Caco-2 (cell line): ENCODE results near the gene TIMP4. TPM values are rescaled to one million over a fixed set of nuclear protein-coding genes. Genes with fewer than 3 reads are reported as not detected.

Source experiments
- BruUV-seq: library from RNA; stranded (reverse); fragments of 400-500 nt; replicated peaks from 2 replicates; lab custom pipeline; 2021; lab: Mats Ljungman, UMichigan
- CTCF ChIA-PET: fragments of 300-600 bp; sonication (Branson Sonifier 250); formaldehyde crosslinking; loops from one replicate; lab custom pipeline; 2022; ENCODE audit warnings: antibody characterized with exemption; lab: Charles Lee
- POLR2A ChIA-PET: fragments of 300-600 bp; sonication (Branson Sonifier 250); formaldehyde crosslinking; loops from one replicate; lab custom pipeline; 2022; ENCODE audit warnings: antibody characterized with exemption; lab: Charles Lee
- DNase-seq, 2 experiments: peaks; one replicate each; pipeline versions ENCODE4 v3.0.0 to v3.0.0-alpha.2; 2020 to 2022
- H3K27me3 ChIP-seq: replicated peaks from 2 replicates; pipeline ENCODE4 v1.6.0; 2011; ENCODE audit warnings: low read length; ENCODE audit not compliant: control insufficient read depth, insufficient read depth
- H3K36me3 ChIP-seq: 2 replicates; pipeline ENCODE4 v1.5.1; 2011; ENCODE audit warnings: low read length; ENCODE audit not compliant: control insufficient read depth, insufficient read depth
- H3K4me1 ChIP-seq: fragments of 250-450 bp; sonication (Bioruptor Pico); 2 replicates; pipeline ENCODE4 v1.5.1; 2020; ENCODE audit warnings: mild to moderate bottlenecking
- H3K4me3 ChIP-seq: 2 replicates; pipeline ENCODE4 v1.5.1; 2011; ENCODE audit warnings: low read depth, mild to moderate bottlenecking, control low read depth, low read length
- H3K9me3 ChIP-seq: fragments of 250-450 bp; sonication (Bioruptor Pico); 2 replicates; pipeline ENCODE4 v1.5.1; 2020; ENCODE audit warnings: mild to moderate bottlenecking, moderate library complexity
- H3K27ac Mint-ChIP-seq: one replicate; pipeline ENCODE4 v1.8.0; 2022; ENCODE audit warnings: mixed read lengths; ENCODE audit not compliant: unreplicated experiment
- H3K27me3 Mint-ChIP-seq: one replicate; pipeline ENCODE4 v1.8.0; 2022; ENCODE audit warnings: mixed read lengths; ENCODE audit not compliant: insufficient read depth, unreplicated experiment
- H3K36me3 Mint-ChIP-seq: one replicate; pipeline ENCODE4 v1.8.0; 2022; ENCODE audit warnings: mild to moderate bottlenecking, mixed read lengths; ENCODE audit not compliant: insufficient read depth, unreplicated experiment
- H3K4me1 Mint-ChIP-seq: one replicate; pipeline ENCODE4 v1.8.0; 2022; ENCODE audit warnings: low read depth, mixed read lengths; ENCODE audit not compliant: unreplicated experiment
- H3K4me3 Mint-ChIP-seq: one replicate; pipeline ENCODE4 v1.8.0; 2022; ENCODE audit warnings: mild to moderate bottlenecking, moderate library complexity, mixed read lengths; ENCODE audit not compliant: unreplicated experiment
- H3K9me3 Mint-ChIP-seq: one replicate; pipeline ENCODE4 v1.8.0; 2022; ENCODE audit warnings: mixed read lengths; ENCODE audit not compliant: unreplicated experiment
- CTCF ChIP-seq, 2 experiments: fragments of 200-600 bp in 1 of 2; IDR thresholded peaks; 1 replicate in 1 of 2; 2 replicates in 1 of 2; pipeline versions ENCODE4 v1.5.1 to v1.8.0; 2011 to 2022; ENCODE audit warnings: antibody characterized with exemption in 1 of 2, control low read depth in 1 of 2, inconsistent platforms in 1 of 2, low read depth in 1 of 2, low read length in 1 of 2, mild to moderate bottlenecking in 1 of 2, moderate library complexity in 1 of 2; ENCODE audit not compliant: insufficient read depth in 1 of 2, severe bottlenecking in 1 of 2, unreplicated experiment in 1 of 2
- intact Hi-C: fragments of 100-400 bp; cut with micrococcal nuclease; formaldehyde crosslinking; loops from one replicate; pipeline ENCODE4 v1.10.0; 2022; ENCODE audit not compliant: unreplicated experiment
- total RNA-seq: library from RNA; stranded (reverse); gene quantifications from 2 replicates; pipeline ENCODE4 v1.2.3, GENCODE V29; 2022

TIMP4 gene
- total RNA-seq, 1 experiment from 2014 or later, result 1.4 TPM

GRCh38 chr3:12155828-12156227, 2.9 kb downstream of the TIMP4 start:
- peak in 1 of 2 experiments; percentile 41 for DNase-seq
- Mint-ChIP-seq H3K4me1 (peaks cover 11% of the 10 kb centered on the region), H3K36me3 (peaks cover under 1% of the 10 kb centered on the region), H3K4me3 (no peak overlapping the region), H3K27me3 (no peaks in the 10 kb centered on the region), H3K27ac (no peak overlapping the region), H3K9me3 (no peaks in the 10 kb centered on the region)
- H3K27me3 ChIP-seq, result no peaks in the 10 kb centered on the region
- no peak for TF ChIP-seq CTCF (IDR thresholded peaks at IDR 0.05; ENCODE audit: insufficient read depth in 1 of 2, low read depth in 1 of 2, low read length in 1 of 2, severe bottlenecking in 1 of 2, unreplicated experiment in 1 of 2)
- BruUV-seq, result no TSS peak
- intact Hi-C loops, result no loop called here
- ChIA-PET CTCF (interaction anchor here (0.9 kb wide), 1 partner anchor 21 kb away, joined by 4 read pairs; no protein-coding TSS in a partner anchor), POLR2A (interaction anchor here (0.6 kb wide), 1 partner anchor 1068 kb away, joined by 3 read pairs; no protein-coding TSS in a partner anchor)
- no peaks in the 10 kb centered on the region for H3K9me3 ChIP-seq
- H3K4me1 ChIP-seq, result peaks cover 23% of the 10 kb centered on the region
- H3K4me3 ChIP-seq, result no peak overlapping the region
- H3K36me3 ChIP-seq, result no peaks in the 10 kb centered on the region

- DNase-seq, result no peak
- H3K27me3 ChIP-seq, result no peaks in the 10 kb centered on the region
- peaks cover 29% of the 10 kb centered on the region for H3K4me1 ChIP-seq
- H3K9me3 ChIP-seq, result no peaks in the 10 kb centered on the region
- no peaks in the 10 kb centered on the region for H3K36me3 ChIP-seq
- Mint-ChIP-seq H3K36me3 (peaks cover 4% of the 10 kb centered on the region), H3K27ac (no peak overlapping the region), H3K9me3 (no peaks in the 10 kb centered on the region), H3K27me3 (no peaks in the 10 kb centered on the region), H3K4me3 (no peak overlapping the region), H3K4me1 (peaks cover 17% of the 10 kb centered on the region)
- TF ChIP-seq CTCF (IDR thresholded peaks at IDR 0.05; ENCODE audit: insufficient read depth in 1 of 2, low read depth in 1 of 2, low read length in 1 of 2, severe bottlenecking in 1 of 2, unreplicated experiment in 1 of 2), result no peak
- H3K4me3 ChIP-seq, result no peak overlapping the region
- intact Hi-C loops, result no loop called here
- no TSS peak for BruUV-seq
- CTCF ChIA-PET, result no interaction called here
- POLR2A ChIA-PET, result no interaction called here
Observed at GRCh38 chr3:12155264-12155663, 3.4 kb downstream of the TIMP4 start.

- DNase-seq, result no peak
- no peak overlapping the region for H3K4me3 ChIP-seq
- Mint-ChIP-seq H3K4me3 (no peak overlapping the region), H3K27ac (no peak overlapping the region), H3K36me3 (peaks cover 4% of the 10 kb centered on the region), H3K4me1 (peaks cover 20% of the 10 kb centered on the region), H3K9me3 (no peaks in the 10 kb centered on the region), H3K27me3 (no peaks in the 10 kb centered on the region)
- no peaks in the 10 kb centered on the region for H3K36me3 ChIP-seq
- no peaks in the 10 kb centered on the region for H3K27me3 ChIP-seq
- ChIA-PET POLR2A (no interaction called here), CTCF (no interaction called here)
- peaks cover 36% of the 10 kb centered on the region for H3K4me1 ChIP-seq
- no peaks in the 10 kb centered on the region for H3K9me3 ChIP-seq
- intact Hi-C loops, result no loop called here
- BruUV-seq, result no TSS peak
- TF ChIP-seq CTCF (IDR thresholded peaks at IDR 0.05; ENCODE audit: insufficient read depth in 1 of 2, low read depth in 1 of 2, low read length in 1 of 2, severe bottlenecking in 1 of 2, unreplicated experiment in 1 of 2), result no peak
Observed at GRCh38 chr3:12154151-12154550, 4.6 kb downstream of the TIMP4 start.
